ENCODE results near the gene PHC2. TPM values are rescaled to one million over a fixed set of nuclear protein-coding genes. Genes with fewer than 3 reads are reported as not detected.

The PHC2 gene
- total and polyA plus RNA-seq, 8 donors: 70.8 to 140 (median 109) TPM

GRCh38 chr1:33465316-33465715 is 34.4 kb upstream of the PHC2 start:
- H3K27ac ChIP-seq: no peak overlapping the region
- WGBS, 5 donors: 85 to 92% (median 87%) methylated on average over 2 of the region's 2 CpGs
- no peaks in the 10 kb centered on the region for H3K9me3 ChIP-seq
- no peaks in the 10 kb centered on the region for H3K36me3 ChIP-seq
- DNase-seq: no peak
- H3K4me1 ChIP-seq: peaks cover 0 to 27% (median 15%) of the 10 kb centered on the region in 4 donors
- H3K27me3 ChIP-seq: no peaks in the 10 kb centered on the region
- intact Hi-C loops (cut with DNase I; ENCODE audit: low total_unique reads): loop anchor here (10.0 kb wide), 2 partner anchors 101 to 171 kb away; no protein-coding TSS in a partner anchor
- H3K4me3 ChIP-seq: no peak overlapping the region
- TF ChIP-seq POLR2A (IDR thresholded peaks at IDR 0.05) (no peak), EP300 (IDR thresholded peaks at IDR 0.05) (no peak), CTCF (IDR thresholded peaks at IDR 0.05) (no peak), POLR2AphosphoS5 (IDR thresholded peaks at IDR 0.05) (no peak)

- no peak overlapping the region for H3K27ac ChIP-seq
- H3K27me3 ChIP-seq: no peaks in the 10 kb centered on the region
- no peak for TF ChIP-seq POLR2AphosphoS5 (IDR thresholded peaks at IDR 0.05)
- no peaks in the 10 kb centered on the region for H3K9me3 ChIP-seq
- DNase-seq: no peak
- peaks cover 0 to 29% (median 16%) of the 10 kb centered on the region in 4 donors for H3K4me1 ChIP-seq
- no peak overlapping the region for H3K4me3 ChIP-seq
- intact Hi-C loops (cut with DNase I; ENCODE audit: low total_unique reads): loop anchor here (10.0 kb wide), 2 partner anchors 100 to 170 kb away; no protein-coding TSS in a partner anchor
- 88 to 96% (median 92%) methylated on average over 3 of the region's 3 CpGs for WGBS, 5 donors
- no peaks in the 10 kb centered on the region for H3K36me3 ChIP-seq
Measured at GRCh38 chr1:33464552-33464951, 33.7 kb upstream of the PHC2 start.

- 76 to 90% (median 82%) methylated on average over 8 of the region's 8 CpGs for WGBS, 5 donors
- no peaks in the 10 kb centered on the region for H3K36me3 ChIP-seq
- no peaks in the 10 kb centered on the region for H3K9me3 ChIP-seq
- no peaks in the 10 kb centered on the region for H3K27me3 ChIP-seq
- TF ChIP-seq POLR2AphosphoS5 (IDR thresholded peaks at IDR 0.05) (no peak), EP300 (IDR thresholded peaks at IDR 0.05) (no peak), POLR2A (IDR thresholded peaks at IDR 0.05) (no peak), CTCF (IDR thresholded peaks at IDR 0.05) (no peak)
- no peak for DNase-seq
- H3K27ac ChIP-seq: no peak overlapping the region
- H3K4me3 ChIP-seq: no peak overlapping the region
- intact Hi-C loops (cut with DNase I; ENCODE audit: low total_unique reads): loop anchor here (10.0 kb wide), 2 partner anchors 98 to 168 kb away; no protein-coding TSS in a partner anchor
- peaks cover 0 to 32% (median 17%) of the 10 kb centered on the region in 4 donors for H3K4me1 ChIP-seq
Measured at GRCh38 chr1:33462405-33463164, 31.7 kb upstream of the PHC2 start.

GRCh38 chr1:33460947-33461629 is 30.2 kb upstream of the PHC2 start:
- Histone ChIP-seq H3K9me3 (no peaks in the 10 kb centered on the region), H3K27me3 (no peaks in the 10 kb centered on the region), H3K27ac (peak overlapping the region in 4 of 5 donors; percentile 46 to 77 (median 58)), H3K36me3 (no peaks in the 10 kb centered on the region), H3K4me1 (peaks cover 0 to 32% (median 17%) of the 10 kb centered on the region in 4 donors), H3K4me3 (no peak overlapping the region)
- intact Hi-C loops (cut with DNase I; ENCODE audit: low total_unique reads): loop anchor here (10.0 kb wide), 2 partner anchors 96 to 166 kb away; no protein-coding TSS in a partner anchor
- WGBS, 5 donors: 52 to 71% (median 67%) methylated on average over 4 of the region's 4 CpGs
- DNase-seq: peak in 1 of 2 donors; percentile 51
- TF ChIP-seq EP300 (IDR thresholded peaks at IDR 0.05): no peak
- TF ChIP-seq POLR2AphosphoS5 (IDR thresholded peaks at IDR 0.05): no peak
- TF ChIP-seq CTCF (IDR thresholded peaks at IDR 0.05): no peak
- no peak for TF ChIP-seq POLR2A (IDR thresholded peaks at IDR 0.05)
